ENCODE data around the gene FMNL2.

The FMNL2 gene

GRCh38 chr2:152573168-152573567 is 238.2 kb downstream of the FMNL2 start:
- Histone ChIP-seq H3K4me3 (no peak overlapping the region), H3K27ac (no peak overlapping the region), H3K9ac (ENCODE audit: insufficient read length) (no peak overlapping the region), H3K36me3 (ENCODE audit: insufficient read depth, low read length) (no peaks in the 10 kb centered on the region), H3K9me3 (ENCODE audit: low read depth, low read length) (no peaks in the 10 kb centered on the region)
- TF ChIP-seq EZH2 (IDR thresholded peaks at IDR 0.05): no peak
- no peak for TF ChIP-seq POLR2AphosphoS5 (IDR thresholded peaks at IDR 0.05; ENCODE audit: borderline replicate concordance, low read depth, low read length)
- DNase-seq (ENCODE audit: low read depth, low spot score): no peak

- H3K9me3 ChIP-seq (ENCODE audit: low read depth, low read length): no peaks in the 10 kb centered on the region
- H3K27ac ChIP-seq: no peak overlapping the region
- DNase-seq (ENCODE audit: low read depth, low spot score): no peak
- no peak overlapping the region for H3K4me3 ChIP-seq
- no peaks in the 10 kb centered on the region for H3K36me3 ChIP-seq (ENCODE audit: insufficient read depth, low read length)
- no peak for TF ChIP-seq EZH2 (IDR thresholded peaks at IDR 0.05)
- TF ChIP-seq POLR2AphosphoS5 (IDR thresholded peaks at IDR 0.05; ENCODE audit: borderline replicate concordance, low read depth, low read length): no peak
- no peak overlapping the region for H3K9ac ChIP-seq (ENCODE audit: insufficient read length)
Observed at GRCh38 chr2:152577579-152577978, 242.6 kb downstream of the FMNL2 start.

GRCh38 chr2:152578573-152578972 is 243.6 kb downstream of the FMNL2 start:
- Histone ChIP-seq H3K9ac (ENCODE audit: insufficient read length) (no peak overlapping the region), H3K27ac (no peak overlapping the region), H3K36me3 (ENCODE audit: insufficient read depth, low read length) (no peaks in the 10 kb centered on the region), H3K4me3 (no peak overlapping the region), H3K9me3 (ENCODE audit: low read depth, low read length) (no peaks in the 10 kb centered on the region)
- no peak for DNase-seq (ENCODE audit: low read depth, low spot score)
- TF ChIP-seq EZH2 (IDR thresholded peaks at IDR 0.05) (no peak), FOXP2 (optimal IDR thresholded peaks at IDR 0.05; ENCODE audit: control extremely low read depth, extremely low read length, insufficient read depth) (no peak), POLR2AphosphoS5 (IDR thresholded peaks at IDR 0.05; ENCODE audit: borderline replicate concordance, low read depth, low read length) (no peak)

GRCh38 chr2:152580714-152581113 is 245.7 kb downstream of the FMNL2 start:
- Histone ChIP-seq H3K9me3 (ENCODE audit: low read depth, low read length) (no peaks in the 10 kb centered on the region), H3K36me3 (ENCODE audit: insufficient read depth, low read length) (no peaks in the 10 kb centered on the region), H3K9ac (ENCODE audit: insufficient read length) (no peak overlapping the region), H3K27ac (no peak overlapping the region), H3K4me3 (no peak overlapping the region)
- no peak for DNase-seq (ENCODE audit: low read depth, low spot score)
- TF ChIP-seq POLR2AphosphoS5 (IDR thresholded peaks at IDR 0.05; ENCODE audit: borderline replicate concordance, low read depth, low read length) (no peak), FOXP2 (optimal IDR thresholded peaks at IDR 0.05; ENCODE audit: control extremely low read depth, extremely low read length, insufficient read depth) (no peak), EZH2 (IDR thresholded peaks at IDR 0.05) (no peak)

GRCh38 chr2:152581360-152581759 is 246.4 kb downstream of the FMNL2 start:
- no peaks in the 10 kb centered on the region for H3K9me3 ChIP-seq (ENCODE audit: low read depth, low read length)
- TF ChIP-seq POLR2AphosphoS5 (IDR thresholded peaks at IDR 0.05; ENCODE audit: borderline replicate concordance, low read depth, low read length) (no peak), FOXP2 (optimal IDR thresholded peaks at IDR 0.05; ENCODE audit: control extremely low read depth, extremely low read length, insufficient read depth) (no peak), EZH2 (IDR thresholded peaks at IDR 0.05) (no peak)
- no peak for DNase-seq (ENCODE audit: low read depth, low spot score)
- H3K4me3 ChIP-seq: no peak overlapping the region
- no peaks in the 10 kb centered on the region for H3K36me3 ChIP-seq (ENCODE audit: insufficient read depth, low read length)
- H3K27ac ChIP-seq: no peak overlapping the region
- no peak overlapping the region for H3K9ac ChIP-seq (ENCODE audit: insufficient read length)

- no peak for DNase-seq (ENCODE audit: low read depth, low spot score)
- Histone ChIP-seq H3K27ac (no peak overlapping the region), H3K36me3 (ENCODE audit: insufficient read depth, low read length) (no peaks in the 10 kb centered on the region), H3K4me3 (no peak overlapping the region), H3K9me3 (ENCODE audit: low read depth, low read length) (no peaks in the 10 kb centered on the region), H3K9ac (ENCODE audit: insufficient read length) (no peak overlapping the region)
- no peak for TF ChIP-seq POLR2AphosphoS5 (IDR thresholded peaks at IDR 0.05; ENCODE audit: borderline replicate concordance, low read depth, low read length)
- no peak for TF ChIP-seq FOXP2 (optimal IDR thresholded peaks at IDR 0.05; ENCODE audit: control extremely low read depth, extremely low read length, insufficient read depth)
- no peak for TF ChIP-seq EZH2 (IDR thresholded peaks at IDR 0.05)
Observed at GRCh38 chr2:152582081-152582480, 247.1 kb downstream of the FMNL2 start.

GRCh38 chr2:152583512-152584229 is 248.7 kb downstream of the FMNL2 start:
- TF ChIP-seq POLR2AphosphoS5 (IDR thresholded peaks at IDR 0.05; ENCODE audit: borderline replicate concordance, low read depth, low read length) (no peak), FOXP2 (optimal IDR thresholded peaks at IDR 0.05; ENCODE audit: control extremely low read depth, extremely low read length, insufficient read depth) (no peak), EZH2 (IDR thresholded peaks at IDR 0.05) (no peak)
- Histone ChIP-seq H3K9me3 (ENCODE audit: low read depth, low read length) (no peaks in the 10 kb centered on the region), H3K9ac (ENCODE audit: insufficient read length) (no peak overlapping the region), H3K4me3 (no peak overlapping the region), H3K36me3 (ENCODE audit: insufficient read depth, low read length) (no peaks in the 10 kb centered on the region), H3K27ac (no peak overlapping the region)
- no peak for DNase-seq (ENCODE audit: low read depth, low spot score)

- no peak overlapping the region for H3K27ac ChIP-seq
- H3K4me3 ChIP-seq: no peak overlapping the region
- no peaks in the 10 kb centered on the region for H3K36me3 ChIP-seq (ENCODE audit: insufficient read depth, low read length)
- TF ChIP-seq POLR2AphosphoS5 (IDR thresholded peaks at IDR 0.05; ENCODE audit: borderline replicate concordance, low read depth, low read length): no peak
- TF ChIP-seq EZH2 (IDR thresholded peaks at IDR 0.05): no peak
- no peak for TF ChIP-seq FOXP2 (optimal IDR thresholded peaks at IDR 0.05; ENCODE audit: control extremely low read depth, extremely low read length, insufficient read depth)
- DNase-seq (ENCODE audit: low read depth, low spot score): no peak
- no peak overlapping the region for H3K9ac ChIP-seq (ENCODE audit: insufficient read length)
- no peaks in the 10 kb centered on the region for H3K9me3 ChIP-seq (ENCODE audit: low read depth, low read length)
Observed at GRCh38 chr2:152584301-152584700, 249.3 kb downstream of the FMNL2 start.
